Inflammatory macrophage treated with lipopolysaccharide for 1 hour (primary cell): Measurements from ENCODE around the gene TMCC2.
"Not testable (repeated sequence)": the region's sequence is repeated elsewhere in the genome, so short reads cannot be mapped to it uniquely, and the experiment has no call there.

Experiments used
- DNase-seq, 2 donors: peaks; one replicate each; pipeline ENCODE4 v3.0.0-alpha.2; 2020 to 2022

The TMCC2 gene

GRCh38 chr1:205216588-205216987 lies 11.2 kb upstream of the TMCC2 start:
- DNase-seq, result no peak

DNA sequence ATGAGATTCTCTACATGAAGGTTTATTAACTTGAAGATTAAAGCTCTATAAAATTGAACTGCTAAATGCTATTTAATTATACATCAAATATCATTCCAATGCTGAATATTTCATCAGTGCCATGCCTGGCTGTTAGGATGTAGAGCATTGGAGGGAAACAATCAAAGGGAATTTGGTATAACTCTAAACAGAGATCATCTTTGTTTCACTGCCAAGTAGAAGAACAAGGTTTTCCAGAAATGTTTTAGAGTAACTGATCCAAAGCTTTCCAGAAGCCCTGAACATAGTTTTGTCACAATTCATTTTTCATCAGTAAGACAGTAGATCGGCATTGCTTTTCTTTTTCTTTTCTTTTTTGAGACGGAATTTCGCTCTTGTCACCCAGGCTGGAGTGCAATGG lies 10.3 kb upstream of the TMCC2 start:
- DNase-seq, result no peak

GRCh38 chr1:205220421-205220820 lies 7.3 kb upstream of the TMCC2 start:
- DNase-seq, result no peak

DNA sequence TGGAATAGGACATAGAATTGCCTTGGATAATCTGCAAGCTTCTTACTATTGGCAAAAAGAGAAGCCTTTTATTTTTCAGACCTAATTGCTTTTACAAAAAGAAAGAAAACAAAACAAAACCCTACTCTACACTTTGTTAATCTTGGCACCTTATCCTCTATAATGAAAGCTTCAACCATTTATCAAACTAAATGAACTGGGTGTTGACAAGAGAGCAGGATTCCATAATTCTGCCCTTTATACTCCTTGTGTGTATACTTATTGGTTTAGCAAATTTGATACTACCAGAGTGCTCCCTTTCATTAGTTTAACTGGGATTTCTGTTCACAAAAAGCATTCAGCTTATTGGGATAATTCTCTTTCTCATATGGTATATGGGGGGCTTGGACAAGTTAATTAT lies 3.0 kb upstream of the TMCC2 start:
- no peak for DNase-seq

GRCh38 chr1:205225901-205226765 lies 1.6 kb upstream of the TMCC2 start:
- no peak for DNase-seq

DNA sequence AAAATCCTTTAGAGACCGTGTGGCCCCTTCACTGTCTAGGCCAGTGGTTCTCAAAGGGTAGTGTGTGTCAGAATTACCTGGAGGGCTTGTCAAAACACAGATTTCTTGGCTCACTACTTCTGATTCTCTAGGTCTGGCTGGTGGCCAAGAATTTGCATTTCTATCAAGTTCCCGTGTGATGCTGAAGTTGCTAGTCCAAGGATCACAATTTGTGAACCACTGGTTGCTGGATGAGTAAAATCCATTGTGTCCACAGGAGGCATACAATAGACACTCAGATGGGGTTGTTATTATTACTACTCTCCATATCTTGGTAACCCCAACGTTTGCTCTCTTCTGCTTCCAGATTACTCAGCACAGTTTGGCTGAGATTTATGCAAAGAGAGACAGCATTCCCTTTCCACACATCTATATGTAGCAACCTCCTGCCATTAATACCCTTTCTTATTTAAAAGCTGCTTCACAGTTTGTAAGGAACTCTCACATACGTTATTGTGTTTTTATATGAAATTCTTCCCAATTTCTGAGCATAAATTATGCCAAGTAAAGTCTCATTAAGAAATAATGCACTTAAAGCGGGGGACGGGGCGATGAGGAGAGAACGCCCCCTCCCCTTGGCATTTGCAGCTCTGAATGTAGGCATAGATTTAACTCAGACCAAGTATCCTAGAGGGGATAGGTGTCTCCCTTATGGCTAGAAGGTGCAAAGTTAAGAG lies 720 bp upstream of the TMCC2 start:
- peak in 1 of 2 donors; percentile 28 for DNase-seq

GRCh38 chr1:205228093-205228521 lies 361 bp downstream of the TMCC2 start:
- no peak for DNase-seq

GRCh38 chr1:205229399-205229871 lies 1.7 kb downstream of the TMCC2 start:
- DNase-seq, result peak in 1 of 2 donors; percentile 44

GRCh38 chr1:205229916-205230700 lies 2.4 kb downstream of the TMCC2 start:
- peak in 1 of 2 donors; percentile 67 for DNase-seq

DNA sequence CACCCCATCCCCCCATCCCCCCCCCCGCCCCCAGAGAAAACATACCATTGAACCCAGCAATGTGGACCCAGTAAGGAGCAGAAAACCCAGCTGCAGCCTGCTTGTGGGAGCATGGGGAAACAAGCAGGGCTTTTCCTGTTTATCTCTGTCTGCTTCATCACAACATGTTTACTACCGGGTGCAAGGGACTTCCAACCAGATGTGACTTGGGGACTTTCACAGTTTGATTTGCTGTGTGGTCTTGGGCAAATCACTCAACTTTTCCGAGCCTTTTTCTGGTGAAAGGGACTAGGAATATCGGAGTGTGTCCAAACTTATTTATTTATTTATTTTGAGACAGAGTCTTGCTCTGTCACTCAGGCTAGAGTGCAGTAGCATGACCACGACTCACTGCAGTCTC lies 3.2 kb downstream of the TMCC2 start:
- DNase-seq, result peak in 1 of 2 donors; percentile 45

DNA sequence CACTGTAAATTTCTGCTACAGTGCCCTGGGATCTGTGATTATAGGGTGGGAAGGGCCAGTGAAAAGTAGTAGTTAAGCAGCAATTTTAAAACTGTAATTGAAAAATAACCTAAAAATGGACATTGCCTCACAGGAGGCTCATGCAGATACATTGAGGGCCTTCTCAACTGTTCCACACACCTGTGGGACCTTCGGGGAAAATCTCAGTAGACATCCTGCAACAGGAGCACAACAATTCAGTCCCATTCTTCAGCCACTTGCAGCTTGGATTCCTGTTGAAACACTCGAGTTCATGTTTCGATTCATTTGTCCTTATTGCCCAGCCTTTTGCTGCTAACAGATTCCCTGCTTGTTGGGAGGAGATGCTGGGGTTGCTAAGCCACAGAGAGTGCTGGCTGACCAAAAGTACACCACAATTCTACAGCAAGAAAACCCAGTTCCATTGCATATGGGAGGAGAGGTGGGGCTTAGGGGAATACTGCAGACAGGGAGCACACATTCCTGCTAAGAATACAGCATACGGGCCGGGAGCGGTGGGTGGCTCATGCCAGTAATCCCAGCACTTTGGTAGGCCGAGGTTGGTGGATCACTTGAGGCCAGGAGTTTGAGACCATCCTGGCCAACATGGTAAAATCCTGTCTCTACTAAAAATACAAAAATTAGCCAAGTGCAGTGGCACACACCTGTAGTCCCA lies 4.5 kb downstream of the TMCC2 start:
- DNase-seq, result no peak

DNA sequence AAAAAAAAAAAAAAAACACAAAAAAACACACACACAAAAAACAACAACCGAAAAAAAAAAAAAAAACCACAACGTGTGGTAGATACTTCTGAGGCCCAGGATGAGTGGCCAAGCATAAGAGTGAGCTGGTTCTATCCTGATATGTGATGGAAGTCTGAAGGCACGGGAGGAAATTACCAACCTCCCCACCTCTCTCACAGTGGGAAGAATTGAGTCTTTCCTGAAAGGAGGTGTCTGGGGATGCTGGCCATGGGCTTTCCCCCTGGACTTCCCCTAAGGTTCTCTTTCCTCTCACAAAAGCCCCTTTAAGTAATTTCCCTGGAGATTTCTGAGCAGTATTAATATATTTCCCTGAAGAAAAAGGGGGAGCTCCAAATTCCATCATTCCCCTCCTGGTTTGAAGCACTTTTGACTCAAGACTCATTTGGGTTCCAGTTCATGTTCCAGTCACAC lies 5.2 kb downstream of the TMCC2 start:
- peak; percentile 59 to 86 for DNase-seq

- DNase-seq, result not testable (repeated sequence)
Observed at GRCh38 chr1:205233986-205234385, 6.2 kb downstream of the TMCC2 start.

DNA sequence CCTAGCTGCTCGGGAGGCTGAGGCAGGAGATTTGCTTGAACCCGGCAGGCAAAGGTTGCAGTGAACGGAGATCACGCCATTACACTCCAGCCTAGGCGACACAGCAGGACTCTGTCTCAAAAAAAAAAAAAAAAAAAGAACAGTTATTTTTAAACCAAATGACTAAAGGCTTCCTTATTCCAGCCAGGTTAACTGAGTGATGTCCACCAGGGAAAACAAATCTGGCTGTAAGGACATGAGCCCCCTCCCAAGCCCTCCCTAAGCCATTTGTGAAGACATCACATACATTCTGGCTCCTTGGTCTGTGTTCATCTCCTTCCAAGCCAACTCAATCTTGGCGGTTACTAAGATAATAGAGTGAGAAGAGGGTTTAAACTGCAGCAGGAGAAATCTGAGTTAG lies 8.2 kb downstream of the TMCC2 start:
- no peak for DNase-seq

- no peak for DNase-seq
Observed at GRCh38 chr1:205236526-205236925, 8.8 kb downstream of the TMCC2 start.

- DNase-seq, result peak; percentile 58 to 88
Observed at GRCh38 chr1:205236951-205237475, 9.3 kb downstream of the TMCC2 start.

DNA sequence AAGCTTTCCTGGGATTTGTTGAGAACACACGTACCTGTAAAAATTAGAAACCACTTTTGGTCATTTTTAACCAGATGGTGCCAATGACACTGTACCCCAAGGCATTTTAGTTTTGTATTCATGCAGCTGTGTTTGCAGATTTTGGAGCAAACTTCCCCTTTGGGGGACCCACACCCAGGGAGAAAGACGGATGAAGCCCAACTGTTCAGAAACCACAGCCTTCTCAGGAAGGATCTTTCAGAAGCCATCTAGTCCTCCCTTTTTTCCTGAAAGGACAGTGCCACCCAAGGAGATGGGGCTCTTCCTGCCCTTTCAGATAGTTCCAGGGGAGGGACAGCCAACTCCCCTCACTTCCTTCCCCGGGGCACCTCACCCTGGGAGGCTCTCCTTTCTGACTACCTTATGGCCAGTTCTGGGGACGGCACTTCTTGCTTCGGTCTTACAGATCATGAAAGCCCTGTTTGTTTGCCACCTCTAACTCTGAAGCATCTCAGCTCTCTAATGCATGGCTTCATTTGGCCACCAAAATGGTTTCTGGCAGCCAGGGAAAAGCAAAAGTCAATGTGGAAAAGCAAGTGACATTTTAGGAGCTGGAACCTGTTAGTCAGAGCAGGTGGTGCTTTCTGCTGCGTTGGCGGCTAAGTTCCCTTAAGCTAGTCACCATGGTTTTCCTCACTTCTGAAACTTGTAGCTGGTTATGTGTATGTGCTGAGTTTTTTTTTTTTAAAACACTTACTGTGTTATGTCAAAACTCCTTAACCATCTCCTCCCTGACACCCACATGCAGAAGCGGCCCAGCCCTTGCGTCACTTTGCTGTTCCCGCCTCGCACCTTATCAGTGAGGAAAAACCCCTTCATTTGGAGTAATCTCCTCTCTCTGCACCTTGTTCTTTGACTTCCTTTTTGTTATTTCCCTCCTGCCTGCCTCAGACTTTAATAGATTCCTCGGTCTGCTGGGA lies 10.1 kb downstream of the TMCC2 start:
- DNase-seq, result peak; percentile 69 to 95

- no peak for DNase-seq
Observed at GRCh38 chr1:205239078-205239477, 11.3 kb downstream of the TMCC2 start.

- DNase-seq, result no peak
Observed at GRCh38 chr1:205240118-205240517, 12.4 kb downstream of the TMCC2 start.

- DNase-seq, result no peak
Observed at GRCh38 chr1:205240569-205240968, 12.8 kb downstream of the TMCC2 start.
